ENCODE data around the gene KRT37.

KRT37 gene

DNA sequence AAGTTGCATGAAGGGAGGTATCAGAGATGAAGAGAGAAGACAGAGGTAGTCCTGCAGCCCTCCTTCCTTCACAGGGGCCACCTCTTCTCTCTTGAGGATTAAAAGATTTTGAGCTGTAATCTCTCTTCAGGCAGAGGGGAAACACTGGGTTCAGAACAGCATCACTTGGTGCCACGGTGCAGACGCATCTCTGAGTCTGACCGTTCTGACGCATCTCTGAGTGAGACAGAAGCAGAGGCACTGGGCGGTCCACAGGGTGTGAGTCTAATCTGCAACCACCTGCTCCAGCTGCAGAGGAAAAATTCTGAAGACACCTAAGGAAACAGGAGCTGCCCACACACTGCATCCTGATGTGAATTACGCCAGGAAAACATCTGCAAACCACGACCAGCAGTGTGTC, 5.3 kb upstream of the KRT37 start:
- no peaks in the 10 kb centered on the region for H3K4me1 ChIP-seq (ENCODE audit: control insufficient read depth, insufficient read depth, low read length)
- H3K4me3 ChIP-seq (ENCODE audit: low read depth, low read length), result no peak overlapping the region
- no peaks in the 10 kb centered on the region for H3K36me3 ChIP-seq (ENCODE audit: control insufficient read depth in 2 of 2, insufficient read depth in 1 of 2, low read length in 2 of 2)
- H3K27ac ChIP-seq (ENCODE audit: extremely low read depth, low read depth, low read length), result no peak overlapping the region
- no peaks in the 10 kb centered on the region for H3K9me3 ChIP-seq (ENCODE audit: control insufficient read depth, insufficient read depth, low read depth, low read length)
- ChIA-PET CTCF (interaction anchor here (0.5 to 0.8 kb wide), 3 partner anchors 12 to 897 kb away, joined by 3 to 6 read pairs (median 3); no protein-coding TSS in a partner anchor), POLR2A (no interaction called here)
- TF ChIP-seq MZF1 (tag by site-specific recombination; IDR thresholded peaks at IDR 0.05; ENCODE audit: borderline replicate concordance) (no peak), ZNF654 (tag by site-specific recombination; IDR thresholded peaks at IDR 0.05; ENCODE audit: low read depth) (no peak), ZNF10 (tag by site-specific recombination; IDR thresholded peaks at IDR 0.05) (no peak), ZSCAN16 (tag by site-specific recombination; IDR thresholded peaks at IDR 0.05) (no peak), OVOL3 (tag by site-specific recombination; IDR thresholded peaks at IDR 0.05) (no peak), ZNF501 (tag by site-specific recombination; IDR thresholded peaks at IDR 0.05) (no peak), ZNF26 (tag by site-specific recombination; IDR thresholded peaks at IDR 0.05) (no peak), RBAK (tag by site-specific recombination; IDR thresholded peaks at IDR 0.05) (no peak), ZNF639 (tag by site-specific recombination; IDR thresholded peaks at IDR 0.05) (no peak), ZNF391 (tag by site-specific recombination; IDR thresholded peaks at IDR 0.05; ENCODE audit: borderline replicate concordance, low read depth) (no peak), ZNF747 (tag by site-specific recombination; IDR thresholded peaks at IDR 0.05) (no peak)
- TF ChIP-seq, protein P1, sequence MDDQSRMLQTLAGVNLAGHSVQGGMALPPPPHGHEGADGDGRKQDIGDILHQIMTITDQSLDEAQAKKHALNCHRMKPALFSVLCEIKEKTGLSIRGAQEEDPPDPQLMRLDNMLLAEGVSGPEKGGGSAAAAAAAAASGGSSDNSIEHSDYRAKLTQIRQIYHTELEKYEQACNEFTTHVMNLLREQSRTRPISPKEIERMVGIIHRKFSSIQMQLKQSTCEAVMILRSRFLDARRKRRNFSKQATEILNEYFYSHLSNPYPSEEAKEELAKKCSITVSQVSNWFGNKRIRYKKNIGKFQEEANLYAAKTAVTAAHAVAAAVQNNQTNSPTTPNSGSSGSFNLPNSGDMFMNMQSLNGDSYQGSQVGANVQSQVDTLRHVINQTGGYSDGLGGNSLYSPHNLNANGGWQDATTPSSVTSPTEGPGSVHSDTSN (CRISPR knock-in tag; IDR thresholded peaks at IDR 0.05), result no peak
- TF ChIP-seq, protein P2, sequence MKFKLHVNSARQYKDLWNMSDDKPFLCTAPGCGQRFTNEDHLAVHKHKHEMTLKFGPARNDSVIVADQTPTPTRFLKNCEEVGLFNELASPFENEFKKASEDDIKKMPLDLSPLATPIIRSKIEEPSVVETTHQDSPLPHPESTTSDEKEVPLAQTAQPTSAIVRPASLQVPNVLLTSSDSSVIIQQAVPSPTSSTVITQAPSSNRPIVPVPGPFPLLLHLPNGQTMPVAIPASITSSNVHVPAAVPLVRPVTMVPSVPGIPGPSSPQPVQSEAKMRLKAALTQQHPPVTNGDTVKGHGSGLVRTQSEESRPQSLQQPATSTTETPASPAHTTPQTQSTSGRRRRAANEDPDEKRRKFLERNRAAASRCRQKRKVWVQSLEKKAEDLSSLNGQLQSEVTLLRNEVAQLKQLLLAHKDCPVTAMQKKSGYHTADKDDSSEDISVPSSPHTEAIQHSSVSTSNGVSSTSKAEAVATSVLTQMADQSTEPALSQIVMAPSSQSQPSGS (tag by site-specific recombination; IDR thresholded peaks at IDR 0.05; ENCODE audit: low read depth), result no peak
- TF ChIP-seq, protein P3, sequence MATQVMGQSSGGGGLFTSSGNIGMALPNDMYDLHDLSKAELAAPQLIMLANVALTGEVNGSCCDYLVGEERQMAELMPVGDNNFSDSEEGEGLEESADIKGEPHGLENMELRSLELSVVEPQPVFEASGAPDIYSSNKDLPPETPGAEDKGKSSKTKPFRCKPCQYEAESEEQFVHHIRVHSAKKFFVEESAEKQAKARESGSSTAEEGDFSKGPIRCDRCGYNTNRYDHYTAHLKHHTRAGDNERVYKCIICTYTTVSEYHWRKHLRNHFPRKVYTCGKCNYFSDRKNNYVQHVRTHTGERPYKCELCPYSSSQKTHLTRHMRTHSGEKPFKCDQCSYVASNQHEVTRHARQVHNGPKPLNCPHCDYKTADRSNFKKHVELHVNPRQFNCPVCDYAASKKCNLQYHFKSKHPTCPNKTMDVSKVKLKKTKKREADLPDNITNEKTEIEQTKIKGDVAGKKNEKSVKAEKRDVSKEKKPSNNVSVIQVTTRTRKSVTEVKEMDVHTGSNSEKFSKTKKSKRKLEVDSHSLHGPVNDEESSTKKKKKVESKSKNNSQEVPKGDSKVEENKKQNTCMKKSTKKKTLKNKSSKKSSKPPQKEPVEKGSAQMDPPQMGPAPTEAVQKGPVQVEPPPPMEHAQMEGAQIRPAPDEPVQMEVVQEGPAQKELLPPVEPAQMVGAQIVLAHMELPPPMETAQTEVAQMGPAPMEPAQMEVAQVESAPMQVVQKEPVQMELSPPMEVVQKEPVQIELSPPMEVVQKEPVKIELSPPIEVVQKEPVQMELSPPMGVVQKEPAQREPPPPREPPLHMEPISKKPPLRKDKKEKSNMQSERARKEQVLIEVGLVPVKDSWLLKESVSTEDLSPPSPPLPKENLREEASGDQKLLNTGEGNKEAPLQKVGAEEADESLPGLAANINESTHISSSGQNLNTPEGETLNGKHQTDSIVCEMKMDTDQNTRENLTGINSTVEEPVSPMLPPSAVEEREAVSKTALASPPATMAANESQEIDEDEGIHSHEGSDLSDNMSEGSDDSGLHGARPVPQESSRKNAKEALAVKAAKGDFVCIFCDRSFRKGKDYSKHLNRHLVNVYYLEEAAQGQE (tag by site-specific recombination; IDR thresholded peaks at IDR 0.05), result no peak

- ChIA-PET CTCF (interaction anchor here (0.5 to 0.8 kb wide), 3 partner anchors 11 to 237 kb away, joined by 3 read pairs; no protein-coding TSS in a partner anchor), POLR2A (no interaction called here)
- Histone ChIP-seq H3K36me3 (ENCODE audit: control insufficient read depth in 2 of 2, insufficient read depth in 1 of 2, low read length in 2 of 2) (no peaks in the 10 kb centered on the region), H3K4me3 (ENCODE audit: low read depth, low read length) (no peak overlapping the region), H3K9me3 (ENCODE audit: control insufficient read depth, insufficient read depth, low read depth, low read length) (no peaks in the 10 kb centered on the region), H3K27ac (ENCODE audit: extremely low read depth, low read depth, low read length) (no peak overlapping the region), H3K4me1 (ENCODE audit: control insufficient read depth, insufficient read depth, low read length) (no peaks in the 10 kb centered on the region)
- TF ChIP-seq ZNF433 (tag by site-specific recombination; IDR thresholded peaks at IDR 0.05; ENCODE audit: low read depth) (no peak), ZNF19 (tag by site-specific recombination; IDR thresholded peaks at IDR 0.05; ENCODE audit: low read depth) (no peak), ZNF548 (tag by site-specific recombination; IDR thresholded peaks at IDR 0.05) (no peak), ZNF280C (tag by site-specific recombination; IDR thresholded peaks at IDR 0.05) (no peak), ZNF138 (tag by site-specific recombination; IDR thresholded peaks at IDR 0.05; ENCODE audit: borderline replicate concordance) (no peak), ZNF223 (tag by site-specific recombination; IDR thresholded peaks at IDR 0.05) (no peak), ZNF214 (tag by site-specific recombination; IDR thresholded peaks at IDR 0.05; ENCODE audit: borderline replicate concordance) (no peak), ZNF16 (tag by site-specific recombination; IDR thresholded peaks at IDR 0.05; ENCODE audit: low read depth) (no peak)
Measured at GRCh38 chr17:41428591-41429291, 4.4 kb upstream of the KRT37 start.
